Measurements from ENCODE around the gene TMEM238L.

The TMEM238L gene

DNA sequence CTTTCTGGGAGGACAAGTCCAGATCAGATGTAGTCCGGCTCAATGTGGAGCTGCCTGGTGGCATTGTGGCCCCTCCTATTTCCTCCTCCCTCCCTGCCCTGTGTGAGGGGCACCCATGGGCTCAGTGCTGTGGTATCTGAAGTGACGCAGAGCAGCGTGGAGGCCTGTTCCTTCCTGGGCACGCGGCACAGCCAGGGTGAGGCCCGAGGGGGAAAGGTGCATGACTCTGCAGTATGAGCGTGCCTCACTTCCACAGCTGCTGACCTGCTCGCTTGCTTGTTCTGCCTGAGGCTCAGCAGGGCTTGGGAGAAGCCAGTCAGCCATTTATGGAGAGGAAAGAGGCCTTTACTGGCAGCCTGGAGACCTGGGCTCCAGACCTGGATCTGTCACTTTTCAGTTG lies 11.7 kb downstream of the TMEM238L start:
- Histone ChIP-seq H4K20me1 (ENCODE audit: control insufficient read depth, insufficient read depth, low read depth, low read length) (no peaks in the 10 kb centered on the region), H3K27ac (ENCODE audit: low read depth, low read length) (no peak overlapping the region), H3K9me3 (ENCODE audit: control insufficient read depth, insufficient read depth, low read length) (no peaks in the 10 kb centered on the region), H3K4me2 (ENCODE audit: low read length) (no peak overlapping the region), H3K27me3 (ENCODE audit: control insufficient read depth, low read length) (0 out of 2 replicates have a peak, but pooled peaks cover 3% of the 10 kb centered on the region), H3K36me3 (ENCODE audit: control insufficient read depth, low read length) (no peaks in the 10 kb centered on the region), H3F3A (ENCODE audit: control insufficient read depth, insufficient read depth) (no peaks in the 10 kb centered on the region), H3K79me2 (ENCODE audit: control insufficient read depth, low read length) (no peaks in the 10 kb centered on the region), H3K9me2 (replicated peaks; ENCODE audit: control insufficient read depth, low read length) (no peaks in the 10 kb centered on the region), H3K4me3 (ENCODE audit: low read length) (no peak overlapping the region), H3K4me1 (ENCODE audit: control insufficient read depth, low read length) (no peaks in the 10 kb centered on the region)
- TF ChIP-seq, protein P1, sequence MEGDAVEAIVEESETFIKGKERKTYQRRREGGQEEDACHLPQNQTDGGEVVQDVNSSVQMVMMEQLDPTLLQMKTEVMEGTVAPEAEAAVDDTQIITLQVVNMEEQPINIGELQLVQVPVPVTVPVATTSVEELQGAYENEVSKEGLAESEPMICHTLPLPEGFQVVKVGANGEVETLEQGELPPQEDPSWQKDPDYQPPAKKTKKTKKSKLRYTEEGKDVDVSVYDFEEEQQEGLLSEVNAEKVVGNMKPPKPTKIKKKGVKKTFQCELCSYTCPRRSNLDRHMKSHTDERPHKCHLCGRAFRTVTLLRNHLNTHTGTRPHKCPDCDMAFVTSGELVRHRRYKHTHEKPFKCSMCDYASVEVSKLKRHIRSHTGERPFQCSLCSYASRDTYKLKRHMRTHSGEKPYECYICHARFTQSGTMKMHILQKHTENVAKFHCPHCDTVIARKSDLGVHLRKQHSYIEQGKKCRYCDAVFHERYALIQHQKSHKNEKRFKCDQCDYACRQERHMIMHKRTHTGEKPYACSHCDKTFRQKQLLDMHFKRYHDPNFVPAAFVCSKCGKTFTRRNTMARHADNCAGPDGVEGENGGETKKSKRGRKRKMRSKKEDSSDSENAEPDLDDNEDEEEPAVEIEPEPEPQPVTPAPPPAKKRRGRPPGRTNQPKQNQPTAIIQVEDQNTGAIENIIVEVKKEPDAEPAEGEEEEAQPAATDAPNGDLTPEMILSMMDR (IDR thresholded peaks at IDR 0.05; ENCODE audit: low read depth, low read length, poor library complexity, severe bottlenecking) = no peak
- no peak for TF ChIP-seq EZH2phosphoT487 (IDR thresholded peaks at IDR 0.05; ENCODE audit: borderline replicate concordance, low read length)

DNA sequence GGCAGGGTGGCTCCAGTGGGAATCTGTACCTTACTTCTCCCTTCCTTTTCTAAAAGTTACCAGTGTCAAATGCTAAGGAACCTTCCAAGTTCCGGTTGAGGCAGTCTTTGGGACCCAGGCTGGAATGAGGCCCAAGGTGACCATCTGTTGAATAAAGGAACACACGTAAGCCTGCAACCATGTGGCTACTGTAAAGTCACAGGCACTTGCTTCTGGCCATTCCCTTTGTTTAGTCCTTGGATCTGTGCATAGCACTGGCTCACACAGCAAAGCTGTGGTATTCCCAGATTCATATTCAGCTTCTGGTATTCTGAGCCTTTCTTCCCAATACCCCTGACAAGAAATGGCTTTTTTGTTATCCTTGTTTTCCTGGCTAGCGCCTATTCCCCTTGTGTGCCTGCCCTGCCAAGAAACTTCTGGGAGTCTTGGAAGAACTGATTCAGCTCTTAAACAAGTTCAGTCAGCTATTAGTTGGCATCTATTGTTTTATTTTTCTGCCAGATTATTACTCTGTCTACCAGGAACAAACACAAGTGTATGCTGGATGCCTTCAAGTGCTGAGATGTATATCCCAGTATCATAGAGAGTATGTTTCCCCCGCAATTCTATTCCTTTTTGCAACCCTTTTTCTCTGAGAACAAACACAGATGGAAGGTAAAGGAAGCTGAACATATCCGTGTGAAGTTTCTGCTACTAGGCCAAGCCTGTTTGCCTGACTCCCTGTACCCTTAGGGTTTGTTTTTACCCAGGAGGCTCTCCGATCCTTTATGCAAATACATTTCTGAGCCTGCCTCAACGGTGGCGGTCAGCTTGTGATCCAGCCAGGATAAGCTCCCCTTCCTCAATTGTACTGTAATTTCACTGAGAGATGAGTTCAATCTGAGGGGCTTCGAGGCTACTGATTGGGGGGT lies 13.2 kb downstream of the TMEM238L start:
- Histone ChIP-seq H3K4me1 (ENCODE audit: control insufficient read depth, low read length) (no peaks in the 10 kb centered on the region), H3K27ac (ENCODE audit: low read depth, low read length) (no peak overlapping the region), H3K36me3 (ENCODE audit: control insufficient read depth, low read length) (no peaks in the 10 kb centered on the region), H3K9me3 (ENCODE audit: control insufficient read depth, insufficient read depth, low read length) (no peaks in the 10 kb centered on the region), H3K4me2 (ENCODE audit: low read length) (no peak overlapping the region), H3K79me2 (ENCODE audit: control insufficient read depth, low read length) (no peaks in the 10 kb centered on the region), H3K9me2 (replicated peaks; ENCODE audit: control insufficient read depth, low read length) (no peaks in the 10 kb centered on the region), H3K4me3 (ENCODE audit: low read length) (no peak overlapping the region), H4K20me1 (ENCODE audit: control insufficient read depth, insufficient read depth, low read depth, low read length) (no peaks in the 10 kb centered on the region), H3K27me3 (ENCODE audit: control insufficient read depth, low read length) (0 out of 2 replicates have a peak, but pooled peaks cover 3% of the 10 kb centered on the region), H3F3A (ENCODE audit: control insufficient read depth, insufficient read depth) (no peaks in the 10 kb centered on the region)
- no peak for TF ChIP-seq EZH2phosphoT487 (IDR thresholded peaks at IDR 0.05; ENCODE audit: borderline replicate concordance, low read length)
- TF ChIP-seq, protein P1 (IDR thresholded peaks at IDR 0.05; ENCODE audit: low read depth, low read length, poor library complexity, severe bottlenecking) = no peak

GRCh38 chr17:10789694-10790271 lies 14.1 kb downstream of the TMEM238L start:
- H3K36me3 ChIP-seq (ENCODE audit: control insufficient read depth, low read length) = no peaks in the 10 kb centered on the region
- no peak overlapping the region for H3K27ac ChIP-seq (ENCODE audit: low read depth, low read length)
- no peaks in the 10 kb centered on the region for H3K79me2 ChIP-seq (ENCODE audit: control insufficient read depth, low read length)
- H3K27me3 ChIP-seq (ENCODE audit: control insufficient read depth, low read length) = 0 out of 2 replicates have a peak, but pooled peaks cover 3% of the 10 kb centered on the region
- no peak overlapping the region for H3K4me2 ChIP-seq (ENCODE audit: low read length)
- TF ChIP-seq EZH2phosphoT487 (IDR thresholded peaks at IDR 0.05; ENCODE audit: borderline replicate concordance, low read length) = no peak
- TF ChIP-seq, protein P1 (IDR thresholded peaks at IDR 0.05; ENCODE audit: low read depth, low read length, poor library complexity, severe bottlenecking) = no peak
- H3K9me2 ChIP-seq (replicated peaks; ENCODE audit: control insufficient read depth, low read length) = no peaks in the 10 kb centered on the region
- no peaks in the 10 kb centered on the region for H4K20me1 ChIP-seq (ENCODE audit: control insufficient read depth, insufficient read depth, low read depth, low read length)
- no peaks in the 10 kb centered on the region for H3K4me1 ChIP-seq (ENCODE audit: control insufficient read depth, low read length)
- H3K4me3 ChIP-seq (ENCODE audit: low read length) = no peak overlapping the region
- H3F3A ChIP-seq (ENCODE audit: control insufficient read depth, insufficient read depth) = no peaks in the 10 kb centered on the region
- H3K9me3 ChIP-seq (ENCODE audit: control insufficient read depth, insufficient read depth, low read length) = no peaks in the 10 kb centered on the region

All from DOHH2 (cell line).